DOHH2 (cell line): ENCODE results near the gene ST3GAL3.

ENCODE experiments used
- CTCF ChIP-seq: fragments of 200-600 bp; sonication (generic); IDR thresholded peaks from one replicate; pipeline ENCODE4 v1.5.1; 2014; ENCODE audit warnings: antibody characterized with exemption, mild to moderate bottlenecking, low read depth, low read length; ENCODE audit not compliant: poor library complexity, severe bottlenecking
- EZH2phosphoT487 ChIP-seq: fragments of 200-600 bp; sonication (generic); IDR thresholded peaks from 2 replicates; pipeline ENCODE4 v1.6.1; 2017; ENCODE audit warnings: borderline replicate concordance, mild to moderate bottlenecking, antibody characterized with exemption, low read length, moderate library complexity, mixed read lengths

GRCh38 chr1:43803646-43804045 lies 96.3 kb downstream of the ST3GAL3 start:
- TF ChIP-seq CTCF (no peak), EZH2phosphoT487 (no peak)
